Upper lobe of left lung (tissue), 6 donors: ENCODE measurements around the gene SWT1. TPM values are rescaled to one million over a fixed set of nuclear protein-coding genes. Genes with fewer than 3 reads are reported as not detected.
A peak's percentile ranks its signal among the peaks of the same experiment; 100 is the strongest.

Experiments
- ATAC-seq, 2 donors: fragments of 200-7000 bp; cut with Tn5 transposase; one replicate each; pipeline ENCODE4 v1.9.1; 2022; ENCODE audit warnings: mild to moderate bottlenecking in 2 of 2, moderate library complexity in 2 of 2; ENCODE audit not compliant: low FRiP score in 2 of 2
- DNase-seq, 2 donors: peaks; one replicate each; pipeline ENCODE4 v3.0.0-alpha.2; 2019 to 2020
- H3K27ac ChIP-seq, 4 donors: fragments of 200-600 bp; sonication (generic); one replicate each; pipeline ENCODE4 v1.5.1; 2016 to 2019
- H3K27me3 ChIP-seq, 4 donors: fragments of 200-600 bp; sonication (generic); one replicate each; pipeline ENCODE4 v1.5.1; 2017 to 2019
- H3K36me3 ChIP-seq, 4 donors: fragments of 200-600 bp; sonication (generic); one replicate each; pipeline ENCODE4 v1.5.1; 2016 to 2019
- H3K4me1 ChIP-seq, 4 donors: fragments of 200-600 bp; sonication (generic); one replicate each; pipeline ENCODE4 v1.5.1; 2018 to 2019
- H3K4me3 ChIP-seq, 4 donors: fragments of 200-600 bp; sonication (generic); one replicate each; pipeline ENCODE4 v1.5.1; 2017 to 2019; ENCODE audit warnings: mild to moderate bottlenecking in 2 of 4, moderate library complexity in 1 of 4
- H3K9me3 ChIP-seq, 4 donors: fragments of 200-600 bp; sonication (generic); one replicate each; pipeline ENCODE4 v1.5.1; 2018 to 2019
- EP300 ChIP-seq, 4 donors: sonication (generic); formaldehyde crosslinking; IDR thresholded peaks; one replicate each; pipeline ENCODE4 v1.5.1; 2017; ENCODE audit warnings: antibody characterized with exemption in 4 of 4, control low read depth in 2 of 4
- POLR2A ChIP-seq, 4 donors: fragments of 450-650 bp; IDR thresholded peaks; one replicate each; pipeline ENCODE4 v1.5.1; 2016 to 2017; ENCODE audit warnings: antibody characterized with exemption in 4 of 4, mild to moderate bottlenecking in 2 of 4
- POLR2AphosphoS5 ChIP-seq, 2 donors: sonication (generic); formaldehyde crosslinking; IDR thresholded peaks; one replicate each; pipeline ENCODE4 v1.5.1; 2017; ENCODE audit warnings: antibody characterized with exemption in 2 of 2
- WGBS, 2 donors: methylation state at CpG; one replicate each; pipeline ENCODE4 v1.1.5; 2017 to 2018; 5-methylcytosine and 5-hydroxymethylcytosine counted together
- small RNA-seq, 4 donors: library from RNA; depleted of rRNA; stranded (forward); fragments of <200 nt; gene quantifications; one replicate each; pipeline ENCODE3, GENCODE V24; 2016
- total RNA-seq, 6 donors: library from RNA; depleted of rRNA in 4 of 6; stranded (reverse); fragments of >200 nt in 4 of 6; gene quantifications; one replicate each; pipeline versions ENCODE4 v1.1.0 to v1.2.1, GENCODE V29; 2016 to 2021
- TF ChIP-seq, protein P1 (sequence below), 6 experiments: fragments of 450-650 bp in 4 of 6; fragments of 200-600 bp in 2 of 6; sonication (generic) in 2 of 6; IDR thresholded peaks; one replicate each; pipeline ENCODE4 v1.5.1; 2016 to 2019; ENCODE audit warnings: antibody characterized with exemption in 6 of 6
- donor health status: DM: no; HTN: no; CAD: no; lungs with moderate emphysema.
- donor health status: DM: no; HTN: yes; CAD: no; lungs with severe emphysema.

SWT1 gene
- total RNA-seq, 6 donors from 2014 or later = 3.1 to 15.7 (median 6.0) TPM

DNA sequence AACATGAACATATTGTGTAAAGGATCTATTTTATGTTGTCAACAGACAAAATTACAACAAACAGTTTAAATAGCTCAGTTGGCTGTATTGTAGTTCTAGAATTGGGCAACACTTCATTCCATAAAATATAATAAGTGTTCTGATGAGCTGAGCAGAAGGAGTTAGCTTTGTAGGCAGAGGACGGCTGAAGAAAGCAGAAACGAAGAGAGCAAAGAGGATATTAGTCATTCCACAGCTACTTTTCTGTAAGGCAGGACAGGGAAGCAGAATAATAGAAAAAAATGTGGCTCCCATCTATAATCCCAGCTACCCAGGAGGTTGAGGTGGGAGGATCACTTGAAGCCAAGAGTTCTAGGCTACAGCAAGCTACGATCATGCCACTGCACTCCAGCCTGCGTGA is 180.3 kb downstream of the SWT1 start:
- WGBS, 2 donors = 57 to 65% methylated on average over 4 of the region's 4 CpGs
- peak in 1 of 2 donors; percentile 59 for ATAC-seq
- no peak for DNase-seq
- Histone ChIP-seq H3K4me3 (no peak overlapping the region), H3K27me3 (no peaks in the 10 kb centered on the region), H3K27ac (peak overlapping the region in 1 of 4 donors; percentile 24), H3K4me1 (peaks cover 0 to 8% (median 2%) of the 10 kb centered on the region in 4 donors), H3K36me3 (no peaks in the 10 kb centered on the region), H3K9me3 (no peaks in the 10 kb centered on the region)
- TF ChIP-seq POLR2A (IDR thresholded peaks at IDR 0.05) (peak in 1 of 4 donors; percentile 28), EP300 (IDR thresholded peaks at IDR 0.05) (no peak)

DNA sequence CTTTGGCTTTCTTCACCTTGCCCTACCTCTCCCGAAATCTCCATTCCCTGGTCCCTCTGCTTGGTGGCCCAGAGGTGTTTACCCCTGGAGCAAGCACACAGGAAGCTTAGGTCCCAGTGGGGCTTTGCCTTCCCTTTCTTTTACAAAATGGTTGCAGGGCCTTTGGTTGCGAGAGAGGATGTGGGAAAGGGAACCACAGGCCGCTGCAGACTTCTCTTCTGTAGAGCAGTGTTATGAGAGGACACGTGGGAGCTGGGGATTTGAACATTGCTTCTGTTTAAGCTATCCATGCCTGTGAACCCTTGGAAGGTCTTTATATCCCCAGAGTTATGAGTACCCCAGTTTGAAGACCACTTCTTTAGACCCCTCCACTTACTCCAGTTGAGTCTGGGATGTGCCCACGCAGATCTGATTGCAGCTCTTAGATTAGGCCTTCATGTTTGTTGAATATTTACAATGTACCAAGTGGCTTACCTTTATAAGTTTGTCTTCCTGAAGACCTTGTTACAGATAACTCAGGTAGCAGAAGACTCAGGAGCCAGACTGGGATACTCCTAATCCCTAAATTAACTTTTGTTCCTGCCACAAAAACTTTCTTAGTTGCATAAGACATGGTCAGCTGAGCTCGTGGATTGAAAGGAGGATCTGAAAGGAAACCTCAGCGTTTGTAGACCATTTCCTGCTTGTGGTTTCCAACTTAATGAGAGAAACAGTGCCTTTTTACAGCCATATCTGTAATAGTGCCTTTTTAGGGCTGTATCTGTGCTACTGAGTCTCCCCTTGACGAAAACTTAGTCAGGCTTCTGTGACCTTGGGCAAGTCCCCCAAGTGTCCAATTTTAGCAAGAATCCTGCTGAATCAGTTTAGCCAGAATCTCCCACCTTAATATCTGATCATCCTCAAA is 182.0 kb downstream of the SWT1 start:
- DNase-seq (peak in 1 of 2 donors; percentile 78), ATAC-seq (peak; percentile 77 to 87)
- no peaks in the 10 kb centered on the region for H3K27me3 ChIP-seq
- H3K9me3 ChIP-seq = no peaks in the 10 kb centered on the region
- H3K4me3 ChIP-seq = no peak overlapping the region
- H3K4me1 ChIP-seq = peaks cover 0 to 8% (median 2%) of the 10 kb centered on the region in 4 donors
- TF ChIP-seq, protein P1, sequence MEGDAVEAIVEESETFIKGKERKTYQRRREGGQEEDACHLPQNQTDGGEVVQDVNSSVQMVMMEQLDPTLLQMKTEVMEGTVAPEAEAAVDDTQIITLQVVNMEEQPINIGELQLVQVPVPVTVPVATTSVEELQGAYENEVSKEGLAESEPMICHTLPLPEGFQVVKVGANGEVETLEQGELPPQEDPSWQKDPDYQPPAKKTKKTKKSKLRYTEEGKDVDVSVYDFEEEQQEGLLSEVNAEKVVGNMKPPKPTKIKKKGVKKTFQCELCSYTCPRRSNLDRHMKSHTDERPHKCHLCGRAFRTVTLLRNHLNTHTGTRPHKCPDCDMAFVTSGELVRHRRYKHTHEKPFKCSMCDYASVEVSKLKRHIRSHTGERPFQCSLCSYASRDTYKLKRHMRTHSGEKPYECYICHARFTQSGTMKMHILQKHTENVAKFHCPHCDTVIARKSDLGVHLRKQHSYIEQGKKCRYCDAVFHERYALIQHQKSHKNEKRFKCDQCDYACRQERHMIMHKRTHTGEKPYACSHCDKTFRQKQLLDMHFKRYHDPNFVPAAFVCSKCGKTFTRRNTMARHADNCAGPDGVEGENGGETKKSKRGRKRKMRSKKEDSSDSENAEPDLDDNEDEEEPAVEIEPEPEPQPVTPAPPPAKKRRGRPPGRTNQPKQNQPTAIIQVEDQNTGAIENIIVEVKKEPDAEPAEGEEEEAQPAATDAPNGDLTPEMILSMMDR (IDR thresholded peaks at IDR 0.05) = no peak
- peak in 1 of 2 donors; percentile 32 for TF ChIP-seq POLR2AphosphoS5 (IDR thresholded peaks at IDR 0.05)
- peak overlapping the region; percentile 10 to 84 (median 52) for H3K27ac ChIP-seq
- no peaks in the 10 kb centered on the region for H3K36me3 ChIP-seq
- 55 to 73% methylated on average over 7 to 8 of the region's 8 CpGs for WGBS, 2 donors

DNA sequence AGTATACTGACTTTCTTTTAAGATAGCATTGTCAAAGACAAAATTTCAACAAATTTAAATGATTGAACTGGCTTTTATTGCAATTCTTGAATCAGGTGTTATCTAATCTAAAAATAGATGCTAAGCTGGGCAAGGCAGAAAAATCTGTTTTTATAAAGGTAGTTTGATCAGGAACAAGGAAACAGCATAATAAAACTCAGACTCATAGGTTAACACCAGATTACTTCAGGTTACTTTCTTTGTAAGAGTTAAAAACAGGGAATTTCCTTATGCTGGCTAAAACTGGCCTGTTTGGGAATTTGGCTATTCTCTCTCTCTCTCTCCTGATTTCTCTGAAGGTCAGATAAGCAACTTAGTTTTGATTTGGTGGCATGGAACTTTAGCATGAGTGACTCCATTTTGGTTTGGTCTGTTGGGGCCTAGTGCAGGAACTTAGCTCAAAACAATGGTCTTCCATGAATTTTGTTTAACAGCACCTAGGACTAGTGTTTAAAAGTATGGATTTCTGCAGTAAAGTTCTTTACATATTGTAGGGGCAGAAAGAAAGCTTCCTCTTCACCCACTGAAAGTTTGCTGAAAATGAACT is 184.3 kb downstream of the SWT1 start:
- DNase-seq (no peak), ATAC-seq (no peak)
- no peak overlapping the region for H3K27ac ChIP-seq
- TF ChIP-seq POLR2A (IDR thresholded peaks at IDR 0.05) (no peak), POLR2AphosphoS5 (IDR thresholded peaks at IDR 0.05) (no peak), EP300 (IDR thresholded peaks at IDR 0.05) (no peak)
- TF ChIP-seq, protein P1 (IDR thresholded peaks at IDR 0.05) = no peak
- peaks cover 0 to 8% (median 2%) of the 10 kb centered on the region in 4 donors for H3K4me1 ChIP-seq
- no peak overlapping the region for H3K4me3 ChIP-seq
- H3K9me3 ChIP-seq = no peaks in the 10 kb centered on the region
- no peaks in the 10 kb centered on the region for H3K36me3 ChIP-seq
- H3K27me3 ChIP-seq = no peaks in the 10 kb centered on the region

Small RNA genes lying within 50 kb of the gene (small RNA-seq; reads per million reads assigned to genes)
- 0 reads per million in 4 donors for gene RF00019

Other genes with a start within 250 kb of the SWT1 start
- gene NIBAN1, start 182.7 kb upstream of the SWT1 start, total RNA-seq = 10 to 100 TPM; 23.0 to 46.3 (median 39.2) TPM
- 10 to 100 TPM in 4 of 6 donors, 1 to 10 TPM in 2; 4.2 to 17.8 (median 12.1) TPM for gene RNF2, start 111.6 kb upstream of the SWT1 start, total RNA-seq
- gene TRMT1L, start 214 bp upstream of the SWT1 start, total RNA-seq = 10 to 100 TPM in 4 of 6 donors, 1 to 10 TPM in 2; 7.3 to 42.2 (median 13.6) TPM
- 100 to 1,000 TPM in 2 of 6 donors, 10 to 100 TPM in 4; 75.4 to 104 (median 83.6) TPM for gene IVNS1ABP, start 160.1 kb downstream of the SWT1 start, total RNA-seq